GM21390 (cell line): ENCODE results near the gene PLIN5.

Source experiments
- ATAC-seq: cut with Tn5 transposase; IDR thresholded peaks from one replicate; pipeline ENCODE4 v1.9.1; 2021; ENCODE audit not compliant: unreplicated experiment

PLIN5 gene

GRCh38 chr19:4534836-4535658 lies at the start of gene PLIN5:
Gene PLIN5 (minus strand): TSS chr19:4535224. CDS start chr19:4534074, 1,150 bp downstream.
- no peak for ATAC-seq

- no peak for ATAC-seq
These were observed 49.1 kb upstream of the PLIN5 start for GRCh38 chr19:4583961-4584669.

GRCh38 chr19:4582980-4583842 lies 48.2 kb upstream of the PLIN5 start:
- ATAC-seq, result no peak

GRCh38 chr19:4581666-4582553 lies 46.9 kb upstream of the PLIN5 start:
- no peak for ATAC-seq

- ATAC-seq, result no peak
These were observed 46.1 kb upstream of the PLIN5 start for GRCh38 chr19:4580961-4581665.

GRCh38 chr19:4580021-4580901 lies 45.2 kb upstream of the PLIN5 start:
- no peak for ATAC-seq

GRCh38 chr19:4579389-4579788 lies 44.4 kb upstream of the PLIN5 start:
- no peak for ATAC-seq

- no peak for ATAC-seq
These were observed 43.7 kb upstream of the PLIN5 start for GRCh38 chr19:4578552-4579248.

- ATAC-seq, result no peak
These were observed 42.2 kb upstream of the PLIN5 start for GRCh38 chr19:4577020-4577782.

- no peak for ATAC-seq
These were observed 41.3 kb upstream of the PLIN5 start for GRCh38 chr19:4576016-4576933.

GRCh38 chr19:4575267-4576015 lies 40.4 kb upstream of the PLIN5 start:
- ATAC-seq, result no peak

- no peak for ATAC-seq
These were observed 38.7 kb upstream of the PLIN5 start for GRCh38 chr19:4573682-4574081.

- no peak for ATAC-seq
These were observed 36.4 kb upstream of the PLIN5 start for GRCh38 chr19:4571305-4571917.

- no peak for ATAC-seq
These were observed 35.9 kb upstream of the PLIN5 start for GRCh38 chr19:4570916-4571304.

GRCh38 chr19:4570402-4570801 lies 35.4 kb upstream of the PLIN5 start:
- ATAC-seq, result no peak
